GM12891 (cell line): ENCODE results near the gene TMEM41B.
"Not testable (repeated sequence)": the region's sequence is repeated elsewhere in the genome, so short reads cannot be mapped to it uniquely, and the experiment has no call there.

ENCODE experiments used
- POLR2A ChIP-seq: IDR thresholded peaks from 2 replicates; pipeline ENCODE4 v1.6.1; 2011; ENCODE audit warnings: low read depth, low read length, control low read depth
- POLR2AphosphoS5 ChIP-seq: IDR thresholded peaks from 2 replicates; pipeline ENCODE4 v1.6.1; 2011; ENCODE audit warnings: low read depth, low read length, control low read depth
- POU2F2 ChIP-seq: IDR thresholded peaks from 2 replicates; pipeline ENCODE4 v1.6.1; 2011; ENCODE audit warnings: low read depth, mild to moderate bottlenecking, control low read depth, low read length, moderate library complexity
- SPI1 ChIP-seq: IDR thresholded peaks from 2 replicates; pipeline ENCODE4 v1.6.1; 2011; ENCODE audit warnings: low read depth, low read length, control low read depth
- TAF1 ChIP-seq: IDR thresholded peaks from 2 replicates; pipeline ENCODE4 v1.6.1; 2011; ENCODE audit warnings: low read depth, low read length, control low read depth

GRCh38 chr11:9260838-9261146, 53.6 kb downstream of the TMEM41B start:
- not testable (repeated sequence) for TF ChIP-seq POLR2A, POLR2AphosphoS5, POU2F2, TAF1, SPI1
